GM18873 (cell line): ENCODE data around the gene CXCL16.
"Not testable (repeated sequence)": the region's sequence is repeated elsewhere in the genome, so short reads cannot be mapped to it uniquely, and the experiment has no call there.

Experiments
- ATAC-seq: cut with Tn5 transposase; IDR thresholded peaks from one replicate; pipeline ENCODE4 v1.9.1; 2021; ENCODE audit warnings: mild to moderate bottlenecking, moderate library complexity, moderate number of reproducible peaks; ENCODE audit not compliant: unreplicated experiment, low FRiP score

The CXCL16 gene

GRCh38 chr17:4703330-4703691 is 36.4 kb downstream of the CXCL16 start:
- no peak for ATAC-seq

DNA sequence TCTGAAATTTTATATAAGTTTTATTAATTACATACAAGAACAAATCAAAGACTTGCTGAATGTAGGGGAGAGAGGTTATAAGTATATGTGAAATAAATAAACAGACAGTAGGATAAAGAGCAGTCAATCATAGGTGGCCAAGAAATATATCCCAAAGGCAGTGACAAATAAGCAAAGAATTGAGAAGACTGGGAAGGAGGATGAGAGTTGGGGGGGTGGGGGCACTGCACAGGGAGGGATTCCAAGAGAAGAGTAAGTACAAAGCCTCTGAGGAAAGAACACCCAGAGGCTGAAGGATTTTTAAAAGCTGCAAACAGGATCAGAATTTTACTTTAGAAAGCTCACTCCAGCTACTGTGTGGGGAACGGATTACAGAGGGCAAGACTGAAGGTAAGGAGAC is 38.6 kb downstream of the CXCL16 start:
- ATAC-seq: no peak

DNA sequence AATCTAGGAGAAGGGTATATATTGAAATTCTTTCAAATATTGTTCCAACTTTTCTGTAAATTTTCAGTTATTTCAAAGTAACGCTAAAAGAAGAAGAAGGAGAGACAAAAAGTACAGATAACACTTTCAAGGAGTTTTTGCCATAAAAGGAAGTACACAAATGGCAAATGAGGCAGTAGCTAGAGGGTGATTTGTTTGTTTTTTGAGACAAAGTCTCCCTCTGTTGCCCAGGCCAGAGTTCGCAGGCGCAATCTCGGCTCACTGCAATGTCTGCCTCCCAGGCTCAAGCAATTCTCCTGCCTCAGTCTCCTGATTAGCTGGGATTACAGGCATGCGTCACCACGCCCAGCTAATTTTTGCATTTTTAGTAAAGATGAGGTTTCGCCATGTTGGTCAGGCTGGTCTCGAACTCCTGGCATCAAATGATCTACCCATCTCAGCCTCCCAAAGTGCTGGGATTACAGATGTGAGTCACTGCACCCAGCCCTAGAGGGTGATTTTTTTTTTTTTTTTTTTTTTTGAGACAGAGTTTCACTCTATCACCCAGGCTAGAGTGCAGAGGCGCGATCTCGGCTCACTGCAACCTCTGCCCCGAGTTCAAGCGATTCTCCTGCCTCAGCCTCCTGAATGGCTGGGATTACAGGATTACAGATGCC is 40.2 kb downstream of the CXCL16 start:
- ATAC-seq: not testable (repeated sequence)

DNA sequence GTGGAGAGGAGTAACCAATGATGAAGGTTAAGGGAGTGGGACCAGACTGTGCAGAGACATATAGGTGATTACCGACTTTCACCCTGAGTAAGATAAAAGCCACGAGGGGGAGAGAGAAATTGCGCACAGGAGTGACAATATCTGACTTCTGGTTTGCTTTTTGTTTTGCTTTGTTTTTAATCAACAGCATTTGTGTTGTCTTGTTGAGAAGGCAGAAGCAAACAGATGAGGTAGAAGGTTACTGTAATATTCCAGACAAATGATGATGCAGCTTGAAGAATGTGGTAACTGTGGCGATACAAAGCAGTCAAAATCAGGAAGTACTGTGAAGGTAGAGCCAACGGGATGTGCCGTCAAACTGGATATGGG is 43.3 kb downstream of the CXCL16 start:
- ATAC-seq: no peak

- no peak for ATAC-seq
Measured at GRCh38 chr17:4693416-4693815, 46.3 kb downstream of the CXCL16 start.

DNA sequence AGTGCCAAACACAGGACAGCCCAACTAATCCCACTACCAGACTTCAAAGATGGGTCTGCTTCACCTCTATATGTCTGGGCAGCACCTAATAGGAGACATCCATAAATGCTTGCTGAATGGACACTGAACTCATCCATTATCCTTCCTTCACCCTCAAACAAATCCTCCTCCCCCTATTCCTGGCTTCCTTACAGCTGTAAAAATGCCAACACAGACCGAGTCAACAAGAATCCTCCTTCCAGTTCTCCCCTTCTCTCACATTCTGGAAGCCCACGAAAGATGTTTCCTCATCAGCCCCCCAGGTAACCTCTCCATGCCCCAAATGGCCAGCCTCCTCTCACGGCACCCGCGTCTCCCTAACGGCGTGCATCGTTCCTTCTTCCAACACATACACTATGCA is 48.0 kb downstream of the CXCL16 start:
- ATAC-seq: no peak

DNA sequence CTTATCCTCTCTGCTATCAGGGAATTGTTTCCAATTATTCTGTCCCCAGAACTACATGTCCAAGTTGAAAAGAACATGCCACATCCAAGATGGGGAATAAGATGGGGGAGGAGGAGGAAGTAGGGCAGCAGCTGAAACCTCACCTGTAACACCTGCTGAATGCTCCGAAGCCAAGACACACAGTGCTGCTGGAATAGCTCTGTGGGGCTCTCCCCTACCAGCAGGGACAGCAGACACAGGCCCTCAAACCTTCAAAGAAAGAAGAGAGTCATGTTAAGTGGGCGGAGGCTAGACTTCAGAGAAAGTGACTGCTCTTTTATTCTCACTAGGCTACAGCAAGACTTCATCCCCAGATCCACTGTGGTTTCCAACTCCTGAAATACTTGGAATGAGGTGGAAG is 49.0 kb downstream of the CXCL16 start:
- no peak for ATAC-seq

DNA sequence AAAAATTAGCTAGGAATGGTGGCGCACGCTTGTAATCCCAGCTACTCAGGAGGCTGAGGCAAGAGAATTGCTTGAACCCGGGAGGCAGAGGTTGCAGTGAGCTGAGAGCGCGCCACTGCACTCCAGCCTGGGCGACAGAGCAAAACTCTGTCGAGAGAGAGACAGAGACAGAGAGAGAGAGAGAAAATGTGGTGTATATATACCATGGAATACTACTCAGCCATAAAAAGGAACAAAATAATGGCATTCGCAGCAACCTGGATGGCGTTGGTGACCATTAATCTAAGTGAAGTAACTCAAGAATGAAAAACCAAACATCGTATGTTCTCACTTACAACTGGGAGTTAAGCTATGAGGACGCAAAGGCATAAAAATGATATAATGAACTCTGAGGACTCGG is 49.9 kb downstream of the CXCL16 start:
- not testable (repeated sequence) for ATAC-seq

DNA sequence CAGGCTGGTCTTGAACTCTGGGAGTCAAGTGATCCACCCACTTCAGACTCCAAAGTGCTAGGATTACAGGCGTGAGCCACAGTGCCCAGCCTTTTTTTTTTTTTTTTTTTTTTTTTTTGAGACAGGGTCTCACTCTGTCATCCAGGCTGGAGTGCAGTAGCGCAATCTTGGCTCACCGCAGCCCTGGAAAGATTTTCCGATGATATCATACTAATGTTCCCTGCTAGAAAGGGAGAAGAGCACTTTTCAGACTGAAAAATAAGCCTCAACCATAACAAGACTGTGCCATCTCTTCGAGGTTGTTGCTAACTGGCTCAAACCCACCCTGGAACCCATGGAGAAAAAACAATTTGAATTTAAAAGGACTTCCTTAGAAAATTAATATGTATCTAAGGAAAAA is 56.0 kb downstream of the CXCL16 start:
- ATAC-seq: not testable (repeated sequence)
